Measurements from ENCODE around the gene PPP2R3B.

DNA sequence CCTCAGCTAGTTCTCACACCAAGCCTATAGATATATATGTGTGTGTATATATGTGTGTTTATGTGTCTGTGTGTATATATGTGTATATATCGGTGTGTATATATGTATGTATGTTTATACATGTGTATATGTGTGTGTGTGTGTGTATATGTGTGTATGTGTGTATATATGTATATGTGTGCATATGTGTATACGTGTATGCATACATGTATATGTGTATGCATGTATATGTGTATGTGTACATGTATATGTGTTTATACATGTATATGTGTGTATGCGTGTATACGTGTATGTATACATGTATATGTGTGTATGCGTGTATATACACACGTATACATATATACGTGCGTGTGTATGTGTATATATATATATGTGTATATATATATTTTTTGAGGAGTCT, 86.4 kb downstream of the PPP2R3B start:
- no peak for TF ChIP-seq ZNF423 (CRISPR knock-in tag; IDR thresholded peaks at IDR 0.05)
- no peak for TF ChIP-seq JUN (CRISPR knock-in tag; IDR thresholded peaks at IDR 0.05)
